ENCODE measurements around the gene SH3PXD2A. TPM values are rescaled to one million over a fixed set of nuclear protein-coding genes. Genes with fewer than 3 reads are reported as not detected.
A peak's percentile ranks its signal among the peaks of the same experiment; 100 is the strongest.

SH3PXD2A gene
- total and polyA plus RNA-seq, 2 experiments from 2014 or later: 1.8 to 5.0 TPM

GRCh38 chr10:103585011-103585405, 270.4 kb downstream of the SH3PXD2A start (continued):
- no peak for TF ChIP-seq ZNF462 (CRISPR knock-in tag; IDR thresholded peaks at IDR 0.05)

DNA sequence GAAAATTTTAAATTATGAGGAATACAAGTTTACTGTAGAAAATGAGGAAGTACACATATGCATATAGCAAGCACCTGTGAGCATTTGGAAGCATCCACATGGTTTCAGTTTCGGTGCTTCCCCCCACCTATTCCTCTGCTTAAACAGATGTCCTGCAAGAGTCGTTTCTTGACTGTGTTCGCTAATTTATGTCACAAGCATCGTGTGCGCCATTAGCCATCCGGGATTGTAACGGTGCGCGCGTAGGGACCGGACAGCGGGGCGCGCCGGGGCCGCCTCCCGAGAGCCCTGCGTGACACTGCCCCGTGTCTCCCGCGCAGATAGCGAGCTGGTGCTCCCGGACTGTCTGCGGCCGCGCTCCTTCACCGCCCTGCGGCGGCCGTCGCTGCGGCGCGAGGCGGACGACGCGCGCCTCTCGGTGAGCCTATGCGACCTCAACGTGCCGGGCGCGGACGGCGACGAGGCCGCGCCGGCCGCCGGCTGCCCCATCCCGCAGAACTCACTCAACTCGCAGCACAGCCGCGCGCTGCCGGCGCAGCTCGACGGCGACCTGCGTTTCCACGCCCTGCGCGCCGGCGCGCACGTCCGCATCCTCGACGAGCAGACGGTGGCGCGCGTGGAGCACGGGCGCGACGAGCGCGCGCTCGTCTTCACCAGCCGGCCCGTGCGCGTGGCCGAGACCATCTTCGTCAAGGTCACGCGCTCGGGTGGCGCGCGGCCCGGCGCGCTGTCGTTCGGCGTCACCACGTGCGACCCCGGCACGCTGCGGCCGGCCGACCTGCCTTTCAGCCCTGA, 271.0 kb downstream of the SH3PXD2A start:
- Mint-ChIP-seq H3K27ac (no peak overlapping the region), H3K4me1 (peaks cover 2% of the 10 kb centered on the region; the same call in 2 of the 3 replicates), H3K9me3 (peaks cover 12% of the 10 kb centered on the region), H3K36me3 (ENCODE audit: low read depth) (peaks cover 3% of the 10 kb centered on the region; the same call in 1 of the 3 replicates), H3K4me3 (peak overlapping the region; percentile 49), H3K27me3 (ENCODE audit: insufficient read depth, low read depth, poor library complexity) (peaks cover 30% of the 10 kb centered on the region)
- H3K4me1 ChIP-seq (ENCODE audit: insufficient read depth): no peaks in the 10 kb centered on the region
- H3K9me2 ChIP-seq (ENCODE audit: insufficient read depth): peaks cover 5% of the 10 kb centered on the region; the same call in 1 of the 2 replicates
- H3K36me3 ChIP-seq (ENCODE audit: insufficient read depth): no peaks in the 10 kb centered on the region
- no peaks in the 10 kb centered on the region for H3K79me2 ChIP-seq (replicated peaks; ENCODE audit: insufficient read depth)
- H3K27me3 ChIP-seq (ENCODE audit: insufficient read depth): peaks cover 37% of the 10 kb centered on the region
- peak; percentile 70 for ATAC-seq
- no peak overlapping the region for H3K27ac ChIP-seq (ENCODE audit: low read depth)
- H3K4me2 ChIP-seq: peak overlapping the region; percentile 73; the same call in 1 of the 2 replicates
- H4K20me1 ChIP-seq (replicated peaks; ENCODE audit: insufficient read depth): no peaks in the 10 kb centered on the region
- DNase-seq (ENCODE audit: low spot score): peak; percentile 69
- peak overlapping the region; percentile 96 for H2AFZ ChIP-seq
- H3K4me3 ChIP-seq: peak overlapping the region; percentile 47; the same call in 1 of the 2 replicates
- H3F3A ChIP-seq (replicated peaks; ENCODE audit: low read depth): no peaks in the 10 kb centered on the region
- no peak for TF ChIP-seq NANOG (IDR thresholded peaks at IDR 0.05; ENCODE audit: borderline replicate concordance)
- TF ChIP-seq CREB1 (CRISPR knock-in tag; IDR thresholded peaks at IDR 0.05; ENCODE audit: low read depth): peak; percentile 6; the same call in 1 of the 2 replicates
- TF ChIP-seq ZNF331 (CRISPR knock-in tag; IDR thresholded peaks at IDR 0.05; ENCODE audit: low read depth): no peak
